ENCODE measurements around the gene ACAA1.

DNA sequence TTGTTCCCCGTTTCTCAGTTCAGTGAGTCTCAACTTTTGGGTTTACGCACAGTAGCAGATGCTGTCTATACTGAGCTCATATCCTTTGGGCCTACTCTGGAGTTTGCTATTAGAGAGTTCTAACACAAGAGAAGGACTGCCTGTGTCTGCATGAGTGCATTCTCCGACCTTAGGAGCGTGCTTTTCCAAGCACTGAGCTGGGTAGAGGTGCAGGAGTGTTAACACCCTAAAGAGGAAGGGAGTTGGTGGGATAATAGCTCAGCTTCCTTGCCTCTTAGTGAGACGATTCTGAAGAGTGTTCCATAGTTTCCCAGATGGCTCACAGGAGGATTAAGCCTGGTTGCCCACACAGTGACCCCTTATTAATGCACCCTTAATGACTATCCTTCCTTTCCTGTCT lies 21.5 kb upstream of the ACAA1 start:
- TF ChIP-seq, protein P1, sequence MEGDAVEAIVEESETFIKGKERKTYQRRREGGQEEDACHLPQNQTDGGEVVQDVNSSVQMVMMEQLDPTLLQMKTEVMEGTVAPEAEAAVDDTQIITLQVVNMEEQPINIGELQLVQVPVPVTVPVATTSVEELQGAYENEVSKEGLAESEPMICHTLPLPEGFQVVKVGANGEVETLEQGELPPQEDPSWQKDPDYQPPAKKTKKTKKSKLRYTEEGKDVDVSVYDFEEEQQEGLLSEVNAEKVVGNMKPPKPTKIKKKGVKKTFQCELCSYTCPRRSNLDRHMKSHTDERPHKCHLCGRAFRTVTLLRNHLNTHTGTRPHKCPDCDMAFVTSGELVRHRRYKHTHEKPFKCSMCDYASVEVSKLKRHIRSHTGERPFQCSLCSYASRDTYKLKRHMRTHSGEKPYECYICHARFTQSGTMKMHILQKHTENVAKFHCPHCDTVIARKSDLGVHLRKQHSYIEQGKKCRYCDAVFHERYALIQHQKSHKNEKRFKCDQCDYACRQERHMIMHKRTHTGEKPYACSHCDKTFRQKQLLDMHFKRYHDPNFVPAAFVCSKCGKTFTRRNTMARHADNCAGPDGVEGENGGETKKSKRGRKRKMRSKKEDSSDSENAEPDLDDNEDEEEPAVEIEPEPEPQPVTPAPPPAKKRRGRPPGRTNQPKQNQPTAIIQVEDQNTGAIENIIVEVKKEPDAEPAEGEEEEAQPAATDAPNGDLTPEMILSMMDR (IDR thresholded peaks at IDR 0.05), result no peak
- TF ChIP-seq POLR2AphosphoS5 (IDR thresholded peaks at IDR 0.05; ENCODE audit: low read depth, low read length), result no peak
